Cardiac septum (tissue), 1 donor: ENCODE results near the gene AIRE. TPM values are rescaled to one million over a fixed set of nuclear protein-coding genes. Genes with fewer than 3 reads are reported as not detected.
"Not testable (repeated sequence)": the region's sequence is repeated elsewhere in the genome, so short reads cannot be mapped to it uniquely, and the experiment has no call there.

Source experiments
- DNase-seq: peaks from one replicate; pipeline ENCODE4 v3.0.0-alpha.2; 2020; ENCODE audit warnings: low spot score
- intact Hi-C: fragments of 100-400 bp; cut with DNase I; formaldehyde crosslinking; loops from one replicate; pipeline ENCODE4 v1.14.0; 2022
- total RNA-seq: library from RNA; stranded (reverse); fragmentation: NEBNext Ultra II Directional; extraction: Animal tissue kit (Norgen Biotek cat#: 25700); gene quantifications from one replicate; pipeline ENCODE4 v1.2.1, GENCODE V29; 2021
- donor health status: DM: no; HTN: no; CAD: no.

Gene AIRE
- total RNA-seq, 1 donor from 2014 or later = 0.11 TPM

- intact Hi-C loops = no loop called here
- no peak for DNase-seq
Measured at GRCh38 chr21:44263768-44264167, 21.9 kb upstream of the AIRE start.

DNA sequence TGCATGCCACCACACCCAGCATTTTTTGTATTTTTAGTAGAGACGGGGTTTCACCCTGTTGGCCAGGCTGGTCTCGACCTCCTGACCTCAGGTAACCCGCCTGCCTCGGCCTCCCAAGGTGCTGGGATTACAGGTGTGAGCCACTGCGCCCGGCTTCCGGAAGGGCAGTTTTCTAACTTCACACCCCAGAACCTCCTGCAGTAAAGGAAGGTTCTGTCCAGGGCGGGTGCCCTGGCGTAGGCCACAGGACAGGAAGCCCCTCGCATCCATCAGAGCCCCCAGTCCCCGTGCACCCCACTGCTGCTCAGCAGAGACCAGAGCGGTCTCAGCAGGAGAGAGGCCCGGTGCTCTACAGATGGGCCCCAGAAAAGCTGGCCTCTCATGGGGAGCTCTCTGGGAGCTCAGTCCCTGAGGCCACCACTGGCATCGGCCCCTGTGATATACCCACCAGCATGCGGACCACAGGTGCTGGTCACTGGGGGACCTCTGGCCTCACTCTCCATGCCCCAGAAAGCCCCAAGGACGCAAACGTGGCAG is 19.9 kb upstream of the AIRE start:
- no peak for DNase-seq
- intact Hi-C loops = no loop called here

DNA sequence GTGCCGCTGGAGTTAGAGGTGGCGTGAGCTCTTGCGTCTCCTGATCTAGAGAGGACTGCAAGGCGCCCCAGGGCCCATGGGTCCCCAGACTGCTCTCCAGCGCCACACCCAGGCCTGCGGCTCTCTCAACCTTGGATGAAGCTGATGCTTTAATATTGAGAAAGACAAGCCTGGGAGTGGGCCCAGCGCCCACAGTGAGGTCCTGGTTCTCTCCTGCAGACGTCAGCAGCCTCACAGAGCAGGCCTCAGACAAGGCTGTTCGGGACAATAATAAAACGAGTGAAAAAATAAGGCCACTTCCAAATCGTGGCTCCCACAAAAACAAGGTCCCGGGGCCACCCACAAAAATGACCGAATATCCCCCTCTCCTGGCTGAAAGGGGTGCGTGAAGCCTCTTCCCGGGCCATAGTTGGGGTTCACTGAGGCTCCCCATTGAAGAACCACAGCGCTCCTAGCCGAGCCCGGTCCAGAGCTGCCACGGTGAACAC is 18.0 kb upstream of the AIRE start:
- DNase-seq = no peak

DNA sequence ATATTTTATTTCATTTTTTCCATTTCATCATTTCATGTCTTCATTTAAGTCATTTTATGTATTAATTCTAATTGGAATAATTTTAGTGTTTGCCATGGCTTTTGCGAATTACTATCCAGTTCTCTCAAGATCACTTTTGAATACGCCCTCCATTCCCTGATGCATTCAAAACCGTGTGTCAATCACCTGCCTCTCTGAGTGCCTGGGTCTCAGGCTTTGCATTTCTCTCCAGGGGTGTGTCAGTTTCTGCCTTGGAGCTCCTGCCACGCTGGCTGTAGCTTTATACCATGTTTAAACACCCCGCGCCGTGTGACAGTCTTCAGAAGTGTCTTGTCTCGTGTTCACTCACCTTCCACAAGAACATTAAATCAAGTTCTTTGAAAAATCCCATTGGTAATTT is 16.6 kb upstream of the AIRE start:
- no peak for DNase-seq
- intact Hi-C loops = no loop called here

More for the DNA sequence above, 18.0 kb upstream of the AIRE start:
- intact Hi-C loops = no loop called here

- no peak for DNase-seq
- intact Hi-C loops = no loop called here
Measured at GRCh38 chr21:44271558-44272283, 14.0 kb upstream of the AIRE start.

DNA sequence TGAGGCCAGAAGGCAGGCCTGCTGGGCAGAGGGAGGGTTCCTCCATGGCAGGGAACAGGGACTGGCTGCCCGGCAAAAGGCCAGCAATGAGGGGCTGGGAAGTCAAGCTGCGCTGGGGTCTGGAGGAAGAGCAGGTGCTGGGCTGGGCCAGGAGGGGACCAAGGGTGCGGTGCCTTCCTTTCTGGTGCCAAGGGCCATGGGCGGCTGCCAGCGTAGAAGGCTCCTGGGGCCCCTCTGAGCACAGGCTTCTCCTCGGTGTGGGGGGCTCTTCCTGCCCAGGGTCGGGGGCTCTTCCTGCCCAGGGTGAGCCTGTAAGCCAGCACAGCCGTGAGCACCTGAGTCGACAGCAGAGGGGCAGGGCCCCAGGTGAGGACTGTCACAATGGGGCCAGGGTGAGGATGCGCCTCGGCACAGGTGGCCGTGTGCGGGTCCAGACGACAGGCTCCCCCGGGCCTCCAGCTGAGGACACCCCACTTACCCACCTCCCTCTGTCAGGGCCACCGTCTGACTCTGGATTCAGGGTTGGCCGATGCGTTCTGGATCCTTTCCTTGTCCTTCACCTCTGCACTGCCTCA is 13.3 kb upstream of the AIRE start:
- no peak for DNase-seq
- intact Hi-C loops = no loop called here

DNA sequence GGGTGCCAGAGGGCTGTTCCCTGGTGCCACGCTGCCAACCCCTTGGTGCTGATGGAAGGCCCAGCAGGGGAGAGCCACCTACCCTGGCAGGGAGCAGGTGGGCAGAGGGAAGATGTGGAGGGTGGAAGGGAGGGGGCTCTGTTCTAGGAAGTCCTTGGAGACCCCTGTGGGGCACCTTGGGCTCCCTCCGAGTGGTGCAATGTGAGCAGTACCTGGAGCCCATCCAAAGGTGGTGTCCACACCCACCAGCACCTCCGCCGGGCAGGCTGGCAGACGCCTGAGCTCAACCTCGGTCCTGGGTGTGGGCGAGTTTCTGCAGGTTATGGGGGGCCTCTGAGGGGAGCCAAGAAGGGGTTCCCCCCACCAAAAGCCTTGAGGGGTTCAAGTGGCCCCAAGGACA is 12.6 kb upstream of the AIRE start:
- intact Hi-C loops = no loop called here
- no peak for DNase-seq

- intact Hi-C loops = no loop called here
- no peak for DNase-seq
Measured at GRCh38 chr21:44275041-44275440, 10.6 kb upstream of the AIRE start.

GRCh38 chr21:44279354-44280260 is 6.1 kb upstream of the AIRE start:
- intact Hi-C loops = no loop called here
- no peak for DNase-seq

GRCh38 chr21:44281801-44282200 is 3.9 kb upstream of the AIRE start:
- DNase-seq = no peak
- intact Hi-C loops = no loop called here

- no peak for DNase-seq
Measured at GRCh38 chr21:44282370-44282769, 3.3 kb upstream of the AIRE start.

GRCh38 chr21:44283211-44283785 is 2.4 kb upstream of the AIRE start:
- DNase-seq, intact Hi-C loops: not testable (repeated sequence)

More at GRCh38 chr21:44282370-44282769, 3.3 kb upstream of the AIRE start:
- intact Hi-C loops = no loop called here

DNA sequence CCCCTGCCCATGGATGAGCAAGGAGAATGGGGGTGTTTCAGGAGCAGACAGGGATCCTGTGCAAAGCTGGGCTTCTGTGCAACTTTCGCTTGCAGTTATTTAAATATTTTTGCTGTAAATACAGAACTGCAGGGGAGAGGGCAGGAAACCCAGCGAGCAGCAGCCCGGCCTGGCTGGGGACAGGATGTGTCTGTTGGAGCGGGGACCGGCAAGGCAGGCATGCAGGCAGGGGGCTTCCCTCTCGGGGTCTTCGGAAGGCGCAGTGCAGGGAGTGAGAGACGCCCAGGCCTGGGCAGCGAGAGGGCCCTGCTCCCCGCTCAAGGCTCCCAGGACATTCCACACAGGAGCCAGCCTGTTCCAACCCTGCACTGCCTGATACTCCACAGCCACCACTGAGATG is 1.7 kb upstream of the AIRE start:
- DNase-seq = no peak
- intact Hi-C loops = no loop called here

DNA sequence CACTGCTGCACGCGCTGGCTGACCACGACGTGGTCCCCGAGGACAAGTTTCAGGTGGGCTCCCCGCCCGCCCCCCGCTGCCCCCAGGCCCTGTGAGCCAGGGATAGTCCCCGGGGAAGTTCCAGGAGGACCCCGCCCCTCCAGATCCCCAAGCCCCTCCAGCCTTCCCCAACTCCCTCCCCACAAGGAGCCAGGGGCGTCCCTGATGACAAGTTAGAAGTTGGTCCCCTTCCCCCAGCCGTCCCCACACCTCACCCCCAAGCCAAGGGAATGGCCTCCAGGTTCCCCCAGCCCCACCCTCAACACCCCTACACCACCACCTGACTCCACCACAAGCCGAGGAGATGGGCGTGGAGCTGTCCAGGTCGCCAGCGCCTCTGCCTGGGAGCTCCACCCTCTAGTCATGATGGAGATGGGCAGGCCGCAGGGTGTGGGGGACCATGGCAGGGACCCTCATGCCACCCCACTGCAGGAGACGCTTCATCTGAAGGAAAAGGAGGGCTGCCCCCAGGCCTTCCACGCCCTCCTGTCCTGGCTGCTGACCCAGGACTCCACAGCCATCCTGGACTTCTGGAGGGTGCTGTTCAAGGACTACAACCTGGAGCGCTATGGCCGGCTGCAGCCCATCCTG is 525 bp downstream of the AIRE start:
- intact Hi-C loops = no loop called here
- DNase-seq = no peak

GRCh38 chr21:44286716-44287632 is 1.3 kb downstream of the AIRE start:
- no peak for DNase-seq
- intact Hi-C loops = no loop called here

DNA sequence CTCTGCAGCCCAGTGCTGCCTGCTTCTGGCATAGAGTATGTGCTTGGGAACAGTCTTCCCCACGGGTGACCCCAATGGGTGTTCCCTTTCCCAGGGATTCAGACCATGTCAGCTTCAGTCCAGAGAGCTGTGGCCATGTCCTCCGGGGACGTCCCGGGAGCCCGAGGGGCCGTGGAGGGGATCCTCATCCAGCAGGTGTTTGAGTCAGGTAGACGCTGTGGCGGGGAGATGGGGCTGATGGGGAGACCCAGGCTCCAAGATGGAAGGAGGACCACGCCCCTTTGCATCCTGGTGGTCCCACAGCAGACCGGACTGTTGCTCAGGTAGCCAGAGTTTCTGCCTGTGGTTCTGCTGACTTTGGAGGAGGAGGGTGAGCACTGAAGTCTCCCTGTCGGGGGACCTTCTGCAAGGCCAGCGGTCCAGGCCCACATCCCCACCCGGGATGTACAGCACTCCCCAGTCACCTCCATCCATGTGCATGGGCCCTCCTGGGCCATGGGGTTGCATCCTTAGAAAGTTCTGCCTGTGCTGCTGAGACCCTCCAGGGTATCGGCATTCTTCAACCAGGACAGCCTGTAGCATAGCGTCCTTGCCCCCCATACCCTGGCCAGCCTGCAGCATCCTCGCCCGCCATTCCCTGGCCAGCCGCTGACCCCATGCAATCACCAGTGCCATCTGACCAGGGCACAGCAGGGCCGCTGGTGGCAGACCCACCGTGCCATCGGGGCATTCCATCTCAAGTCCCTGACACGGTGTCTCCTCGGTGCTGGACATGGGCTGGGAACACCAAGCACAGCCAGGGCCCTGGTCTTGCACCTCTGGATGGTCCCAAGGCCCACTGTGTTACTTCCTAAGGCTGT is 2.8 kb downstream of the AIRE start:
- no peak for DNase-seq
- intact Hi-C loops = no loop called here

DNA sequence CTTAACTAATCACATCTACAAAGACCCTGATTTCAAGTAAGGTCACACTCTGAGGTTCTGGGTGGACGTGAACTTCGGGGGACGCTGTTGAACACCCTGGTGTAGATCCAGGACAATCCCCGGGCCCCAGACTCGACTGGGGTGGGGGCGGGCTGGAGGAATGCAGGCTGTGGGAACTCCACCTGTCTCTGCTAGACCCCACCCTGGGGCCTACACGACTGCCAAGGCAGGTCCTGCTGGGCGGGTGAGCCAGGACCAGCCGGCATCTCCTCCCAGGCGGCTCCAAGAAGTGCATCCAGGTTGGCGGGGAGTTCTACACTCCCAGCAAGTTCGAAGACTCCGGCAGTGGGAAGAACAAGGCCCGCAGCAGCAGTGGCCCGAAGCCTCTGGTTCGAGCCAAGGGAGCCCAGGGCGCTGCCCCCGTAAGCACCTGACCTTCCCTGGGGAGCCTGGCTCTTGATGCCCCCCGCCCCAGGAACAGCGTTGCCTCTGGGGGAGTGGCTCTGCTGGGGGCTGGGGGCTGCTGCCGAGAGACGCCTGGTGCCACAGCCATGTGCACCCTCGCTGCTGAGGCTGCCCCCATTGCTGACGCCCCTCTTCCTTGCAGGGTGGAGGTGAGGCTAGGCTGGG is 3.8 kb downstream of the AIRE start:
- no peak for DNase-seq
- intact Hi-C loops = no loop called here
